NOMO-1 (cell line): ENCODE data around the gene TRIM75.
A peak's percentile ranks its signal among the peaks of the same experiment; 100 is the strongest.
"Not testable (repeated sequence)": the region's sequence is repeated elsewhere in the genome, so short reads cannot be mapped to it uniquely, and the experiment has no call there.

Experiments used
- DNase-seq, 2 experiments: peaks; one replicate each; lab custom pipeline; 2025; ENCODE audit not compliant: unreplicated experiment in 2 of 2; lab: John Stamatoyannopoulos, UW

Gene TRIM75

GRCh38 chr4:165073346-165073745, 19.7 kb downstream of the TRIM75 start:
- not testable (repeated sequence) for DNase-seq

- no peak for DNase-seq
These were observed 23.4 kb downstream of the TRIM75 start for GRCh38 chr4:165077034-165077578.

GRCh38 chr4:165079476-165079875, 25.8 kb downstream of the TRIM75 start:
- DNase-seq, result peak in 1 of 2 experiments; percentile 12

GRCh38 chr4:165084787-165085186, 31.1 kb downstream of the TRIM75 start:
- DNase-seq, result not testable (repeated sequence)

- DNase-seq, result no peak
These were observed 32.3 kb downstream of the TRIM75 start for GRCh38 chr4:165085946-165086345.

- DNase-seq, result no peak
These were observed 34.7 kb downstream of the TRIM75 start for GRCh38 chr4:165088366-165088765.

GRCh38 chr4:165092187-165092586, 38.5 kb downstream of the TRIM75 start:
- not testable (repeated sequence) for DNase-seq

- DNase-seq, result no peak
These were observed 41.2 kb downstream of the TRIM75 start for GRCh38 chr4:165094873-165095272.

- no peak for DNase-seq
These were observed 41.6 kb downstream of the TRIM75 start for GRCh38 chr4:165095291-165095690.

GRCh38 chr4:165096776-165097175, 43.1 kb downstream of the TRIM75 start:
- peak in 1 of 2 experiments; percentile 9 for DNase-seq

GRCh38 chr4:165101641-165102040, 48.0 kb downstream of the TRIM75 start:
- DNase-seq, result no peak

- no peak for DNase-seq
These were observed 52.9 kb downstream of the TRIM75 start for GRCh38 chr4:165106518-165106917.
